ENCODE data around the gene CHAC2. TPM values are rescaled to one million over a fixed set of nuclear protein-coding genes. Genes with fewer than 3 reads are reported as not detected.

The CHAC2 gene
- total and polyA plus RNA-seq, 2 of the 13 experiments (the other 11 are each of a cell fraction or from before 2014, with no cell fraction given) = 1.7 to 10.7 TPM

DNA sequence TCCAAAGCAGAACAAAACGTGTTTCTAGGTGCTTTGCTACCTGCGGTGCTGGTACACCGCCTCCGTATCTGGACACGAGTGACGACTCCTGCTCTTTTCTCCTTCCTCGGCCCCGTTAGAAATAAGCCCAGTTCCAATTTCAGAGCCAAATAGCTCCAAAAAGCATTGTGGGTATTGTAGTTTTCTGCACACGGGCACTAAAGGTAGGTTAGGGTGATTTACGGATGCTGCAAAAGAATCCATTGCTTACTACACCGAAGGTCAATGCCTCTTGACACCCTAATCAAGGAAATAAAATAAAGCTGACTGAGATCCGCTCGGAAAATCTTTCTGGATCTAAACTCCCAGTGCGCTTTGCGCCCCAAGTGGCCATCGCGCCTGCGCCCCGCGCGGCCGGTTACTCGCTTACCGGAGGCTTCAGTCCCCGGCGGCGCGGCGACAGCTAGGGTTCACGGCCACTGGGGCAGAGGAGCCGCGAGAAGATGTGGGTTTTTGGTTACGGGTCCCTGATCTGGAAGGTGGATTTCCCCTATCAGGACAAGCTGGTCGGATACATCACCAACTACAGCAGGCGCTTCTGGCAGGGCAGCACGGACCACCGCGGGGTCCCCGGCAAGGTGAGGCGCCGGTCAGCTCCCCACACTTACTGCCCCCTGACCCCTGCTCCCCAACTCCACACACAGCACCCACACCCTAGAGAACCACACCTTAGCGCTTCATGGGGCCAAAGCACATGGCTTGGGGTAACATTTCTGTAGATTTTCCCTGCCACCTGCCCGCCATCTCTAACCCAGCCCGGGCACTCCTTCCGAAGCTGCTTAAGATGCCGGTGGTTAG lies at the start of gene CHAC2 (continued):
- peak; percentile 11; the same call in 1 of the 2 replicates for TF ChIP-seq HDAC2 (CRISPR knock-in tag; IDR thresholded peaks at IDR 0.05)
- TF ChIP-seq KLF6 (CRISPR knock-in tag; IDR thresholded peaks at IDR 0.05) = peak; percentile 75
- peak; percentile 88; the same call in 1 of the 2 replicates for TF ChIP-seq EEA1 (CRISPR knock-in tag; IDR thresholded peaks at IDR 0.05; ENCODE audit: borderline replicate concordance)
- TF ChIP-seq ZNF746 (CRISPR knock-in tag; IDR thresholded peaks at IDR 0.05) = no peak
- no peak for TF ChIP-seq BRD4 (CRISPR knock-in tag; IDR thresholded peaks at IDR 0.05)
- TF ChIP-seq, protein P1, sequence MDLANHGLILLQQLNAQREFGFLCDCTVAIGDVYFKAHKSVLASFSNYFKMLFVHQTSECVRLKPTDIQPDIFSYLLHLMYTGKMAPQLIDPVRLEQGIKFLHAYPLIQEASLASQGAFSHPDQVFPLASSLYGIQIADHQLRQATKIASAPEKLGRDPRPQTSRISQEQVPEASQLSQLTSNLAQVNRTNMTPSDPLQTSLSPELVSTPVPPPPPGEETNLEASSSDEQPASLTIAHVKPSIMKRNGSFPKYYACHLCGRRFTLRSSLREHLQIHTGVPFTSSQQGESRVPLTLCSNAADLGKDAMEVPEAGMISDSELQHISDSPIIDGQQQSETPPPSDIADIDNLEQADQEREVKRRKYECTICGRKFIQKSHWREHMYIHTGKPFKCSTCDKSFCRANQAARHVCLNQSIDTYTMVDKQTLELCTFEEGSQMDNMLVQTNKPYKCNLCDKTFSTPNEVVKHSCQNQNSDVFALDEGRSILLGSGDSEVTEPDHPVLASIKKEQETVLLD (CRISPR knock-in tag; IDR thresholded peaks at IDR 0.05; ENCODE audit: low read depth) = peak; percentile 26; the same call in 1 of the 2 replicates
- TF ChIP-seq ZNF329 (CRISPR knock-in tag; IDR thresholded peaks at IDR 0.05; ENCODE audit: low read depth) = peak; percentile 82; the same call in 1 of the 2 replicates
- 0 out of 2 replicates have a peak, but pooled peaks have one; percentile 31 for TF ChIP-seq TBP (CRISPR knock-in tag; IDR thresholded peaks at IDR 0.05)
- peak; percentile 59; the same call in 1 of the 2 replicates for TF ChIP-seq SP140L (CRISPR knock-in tag; IDR thresholded peaks at IDR 0.05; ENCODE audit: borderline replicate concordance)
- 0 out of 2 replicates have a peak, but pooled peaks have one; percentile 56 for TF ChIP-seq ZNF33B (CRISPR knock-in tag; IDR thresholded peaks at IDR 0.05)
- no peak for TF ChIP-seq PTBP1 (IDR thresholded peaks at IDR 0.05; ENCODE audit: low read depth, low read length, poor library complexity, severe bottlenecking)
- no peak for TF ChIP-seq MIER3 (CRISPR knock-in tag; IDR thresholded peaks at IDR 0.05; ENCODE audit: borderline replicate concordance)
- no peak for TF ChIP-seq JUN (CRISPR knock-in tag; IDR thresholded peaks at IDR 0.05)
- peak; percentile 43; the same call in 1 of the 2 replicates for TF ChIP-seq GATAD2A (CRISPR knock-in tag; IDR thresholded peaks at IDR 0.05)
- TF ChIP-seq HMG20B (CRISPR knock-in tag; conservative IDR thresholded peaks at IDR 0.05) = no peak; the same call in 1 of the 2 replicates
- no peak for TF ChIP-seq DBP (CRISPR knock-in tag; IDR thresholded peaks at IDR 0.05; ENCODE audit: not compliant biosample characterization)
- TF ChIP-seq ZNF563 (CRISPR knock-in tag; IDR thresholded peaks at IDR 0.05) = no peak
- 0 out of 2 replicates have a peak, but pooled peaks have one; percentile 31 for TF ChIP-seq MXD3 (CRISPR knock-in tag; IDR thresholded peaks at IDR 0.05)
- TF ChIP-seq ZNF615 (CRISPR knock-in tag; IDR thresholded peaks at IDR 0.05; ENCODE audit: borderline replicate concordance) = no peak
- no peak for TF ChIP-seq TEAD2 (CRISPR knock-in tag; IDR thresholded peaks at IDR 0.05)
- no peak for TF ChIP-seq GPBP1L1 (CRISPR knock-in tag; IDR thresholded peaks at IDR 0.05)
- TF ChIP-seq RAD51 (IDR thresholded peaks at IDR 0.05; ENCODE audit: borderline replicate concordance) = no peak
- TF ChIP-seq FOXA3 (CRISPR knock-in tag; IDR thresholded peaks at IDR 0.05) = no peak
- no peak for TF ChIP-seq ZNF431 (CRISPR knock-in tag; IDR thresholded peaks at IDR 0.05; ENCODE audit: borderline replicate concordance, low read depth)
- TF ChIP-seq REXO4 (CRISPR knock-in tag; IDR thresholded peaks at IDR 0.05; ENCODE audit: borderline replicate concordance) = no peak
- no peak for TF ChIP-seq SCMH1 (CRISPR knock-in tag; IDR thresholded peaks at IDR 0.05; ENCODE audit: borderline replicate concordance)
- no peak for TF ChIP-seq KDM6A (CRISPR knock-in tag; IDR thresholded peaks at IDR 0.05; ENCODE audit: low read depth)
- TF ChIP-seq BORCS8-MEF2B (CRISPR knock-in tag; IDR thresholded peaks at IDR 0.05) = no peak
